Measurements from ENCODE around the gene RAD18.

DNA sequence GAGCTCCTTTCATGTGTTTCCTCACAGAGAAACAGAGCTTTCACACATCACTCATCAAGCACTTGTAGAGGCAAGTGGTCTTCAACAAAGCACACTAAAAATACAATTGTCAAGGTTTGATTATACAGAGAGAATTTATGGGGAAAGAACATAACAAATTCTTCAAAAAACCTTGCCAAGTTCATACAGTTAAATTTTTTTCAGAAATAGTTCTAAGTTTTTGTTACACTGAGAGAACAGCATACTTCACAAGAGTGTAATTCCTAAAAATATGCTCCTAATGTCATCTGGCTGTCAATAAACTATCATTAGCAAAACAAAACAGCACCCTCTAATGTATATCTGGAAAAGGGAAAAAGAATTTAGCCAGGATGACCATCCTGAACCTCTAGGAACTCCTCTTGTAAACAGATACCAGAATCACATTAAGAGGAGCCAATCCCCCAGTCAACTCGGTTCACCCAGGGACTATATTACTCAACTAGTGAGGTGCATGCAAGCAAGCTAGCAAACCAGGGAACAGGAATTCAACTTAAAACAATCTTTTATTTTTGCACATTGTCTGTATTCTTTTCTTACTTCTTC is 63.3 kb downstream of the RAD18 start:
- no peak for TF ChIP-seq EZH2phosphoT487 (IDR thresholded peaks at IDR 0.05; ENCODE audit: insufficient read depth, low read depth)
- TF ChIP-seq EZH2 (IDR thresholded peaks at IDR 0.05; ENCODE audit: insufficient read depth, poor library complexity, severe bottlenecking), result no peak
